Mucosa of rectum (tissue), 2 donors: ENCODE measurements around the gene TBATA.

ENCODE experiments used
- H3K27ac ChIP-seq, 2 donors: one replicate each; pipeline ENCODE4 v1.7.0; 2013; ENCODE audit warnings: inconsistent platforms in 2 of 2, low read depth in 2 of 2, low read length in 2 of 2
- H3K27me3 ChIP-seq, 2 donors: one replicate each; pipeline ENCODE4 v1.7.0; 2013; ENCODE audit warnings: low read length in 2 of 2; ENCODE audit not compliant: control insufficient read depth in 2 of 2, insufficient read depth in 2 of 2
- H3K36me3 ChIP-seq, 2 donors: one replicate each; pipeline ENCODE4 v1.7.0; 2013; ENCODE audit warnings: low read length in 2 of 2; ENCODE audit not compliant: control insufficient read depth in 2 of 2, insufficient read depth in 2 of 2
- H3K4me1 ChIP-seq, 2 donors: one replicate each; pipeline ENCODE4 v1.7.0; 2013; ENCODE audit warnings: low read length in 2 of 2, mild to moderate bottlenecking in 1 of 2; ENCODE audit not compliant: control insufficient read depth in 2 of 2, insufficient read depth in 2 of 2
- H3K4me3 ChIP-seq, 2 donors: one replicate each; pipeline ENCODE4 v1.7.0; 2013; ENCODE audit warnings: low read length in 2 of 2
- H3K9ac ChIP-seq, 2 donors: one replicate each; pipeline ENCODE4 v1.7.0; 2013; ENCODE audit warnings: low read length in 2 of 2, low read depth in 1 of 2, mild to moderate bottlenecking in 1 of 2
- H3K9me3 ChIP-seq, 2 donors: one replicate each; pipeline ENCODE4 v1.7.0; 2013; ENCODE audit warnings: low read length in 2 of 2; ENCODE audit not compliant: control insufficient read depth in 2 of 2
- donor health status: healthy.
- donor health status: Normal muscosa, but diverticular disease.

Gene TBATA

GRCh38 chr10:70763567-70763966 is 21.6 kb downstream of the TBATA start:
- H3K9me3 ChIP-seq, result no peaks in the 10 kb centered on the region
- H3K27ac ChIP-seq, result no peak overlapping the region
- H3K4me3 ChIP-seq, result no peak overlapping the region
- no peaks in the 10 kb centered on the region for H3K27me3 ChIP-seq
- H3K9ac ChIP-seq, result no peak overlapping the region
- H3K4me1 ChIP-seq, result no peaks in the 10 kb centered on the region
- no peaks in the 10 kb centered on the region for H3K36me3 ChIP-seq

- Histone ChIP-seq H3K9ac (no peak overlapping the region), H3K4me1 (no peaks in the 10 kb centered on the region), H3K4me3 (no peak overlapping the region), H3K27ac (no peak overlapping the region), H3K9me3 (no peaks in the 10 kb centered on the region), H3K27me3 (no peaks in the 10 kb centered on the region), H3K36me3 (no peaks in the 10 kb centered on the region)
These were observed 22.6 kb downstream of the TBATA start for GRCh38 chr10:70762441-70763175.

GRCh38 chr10:70761727-70762350 is 23.3 kb downstream of the TBATA start:
- no peak overlapping the region for H3K9ac ChIP-seq
- H3K27me3 ChIP-seq, result no peaks in the 10 kb centered on the region
- no peaks in the 10 kb centered on the region for H3K36me3 ChIP-seq
- H3K27ac ChIP-seq, result no peak overlapping the region
- H3K4me1 ChIP-seq, result no peaks in the 10 kb centered on the region
- no peak overlapping the region for H3K4me3 ChIP-seq
- no peaks in the 10 kb centered on the region for H3K9me3 ChIP-seq

GRCh38 chr10:70761031-70761601 is 24.1 kb downstream of the TBATA start:
- H3K27ac ChIP-seq, result no peak overlapping the region
- no peaks in the 10 kb centered on the region for H3K36me3 ChIP-seq
- H3K4me1 ChIP-seq, result no peaks in the 10 kb centered on the region
- H3K4me3 ChIP-seq, result no peak overlapping the region
- no peaks in the 10 kb centered on the region for H3K27me3 ChIP-seq
- no peaks in the 10 kb centered on the region for H3K9me3 ChIP-seq
- H3K9ac ChIP-seq, result no peak overlapping the region

- no peaks in the 10 kb centered on the region for H3K4me1 ChIP-seq
- no peak overlapping the region for H3K4me3 ChIP-seq
- H3K36me3 ChIP-seq, result no peaks in the 10 kb centered on the region
- no peaks in the 10 kb centered on the region for H3K27me3 ChIP-seq
- H3K9me3 ChIP-seq, result no peaks in the 10 kb centered on the region
- H3K9ac ChIP-seq, result no peak overlapping the region
- no peak overlapping the region for H3K27ac ChIP-seq
These were observed 24.8 kb downstream of the TBATA start for GRCh38 chr10:70760271-70760787.

- Histone ChIP-seq H3K27me3 (no peaks in the 10 kb centered on the region), H3K9me3 (no peaks in the 10 kb centered on the region), H3K36me3 (no peaks in the 10 kb centered on the region), H3K4me1 (no peaks in the 10 kb centered on the region), H3K4me3 (no peak overlapping the region), H3K9ac (no peak overlapping the region), H3K27ac (no peak overlapping the region)
These were observed 25.4 kb downstream of the TBATA start for GRCh38 chr10:70759781-70760180.

- no peaks in the 10 kb centered on the region for H3K4me1 ChIP-seq
- H3K9ac ChIP-seq, result no peak overlapping the region
- H3K36me3 ChIP-seq, result no peaks in the 10 kb centered on the region
- no peak overlapping the region for H3K4me3 ChIP-seq
- no peaks in the 10 kb centered on the region for H3K27me3 ChIP-seq
- H3K9me3 ChIP-seq, result no peaks in the 10 kb centered on the region
- no peak overlapping the region for H3K27ac ChIP-seq
These were observed 26.2 kb downstream of the TBATA start for GRCh38 chr10:70758757-70759514.

- H3K27me3 ChIP-seq, result no peaks in the 10 kb centered on the region
- H3K4me3 ChIP-seq, result no peak overlapping the region
- no peak overlapping the region for H3K27ac ChIP-seq
- H3K36me3 ChIP-seq, result no peaks in the 10 kb centered on the region
- no peaks in the 10 kb centered on the region for H3K9me3 ChIP-seq
- H3K4me1 ChIP-seq, result no peaks in the 10 kb centered on the region
- H3K9ac ChIP-seq, result no peak overlapping the region
These were observed 27.3 kb downstream of the TBATA start for GRCh38 chr10:70757856-70758255.

- Histone ChIP-seq H3K36me3 (no peaks in the 10 kb centered on the region), H3K9ac (no peak overlapping the region), H3K9me3 (no peaks in the 10 kb centered on the region), H3K4me3 (no peak overlapping the region), H3K27me3 (no peaks in the 10 kb centered on the region), H3K27ac (no peak overlapping the region), H3K4me1 (no peaks in the 10 kb centered on the region)
These were observed 28.3 kb downstream of the TBATA start for GRCh38 chr10:70756700-70757360.
